H9 (cell line): ENCODE data around the gene CRYM. TPM values are rescaled to one million over a fixed set of nuclear protein-coding genes. Genes with fewer than 3 reads are reported as not detected.

Experiments
- DNase-seq: peaks from one replicate; pipeline ENCODE4 v3.0.0-alpha.2; 2017
- H2AFZ ChIP-seq: one replicate; pipeline ENCODE4 v1.6.1; 2013; ENCODE audit warnings: mild to moderate bottlenecking, low read length, control low read depth, moderate library complexity
- H2AK5ac ChIP-seq: 2 replicates; pipeline ENCODE4 v1.6.1; 2013; ENCODE audit warnings: low read length, control low read depth, mixed read lengths; ENCODE audit not compliant: insufficient read length
- H2BK120ac ChIP-seq: one replicate; pipeline ENCODE4 v1.6.1; 2013; ENCODE audit warnings: low read depth, mild to moderate bottlenecking, low read length, control low read depth, inconsistent platforms; ENCODE audit not compliant: poor library complexity, severe bottlenecking
- H2BK12ac ChIP-seq: 2 replicates; pipeline ENCODE4 v1.6.1; 2013; ENCODE audit warnings: low read length, control low read depth, mixed read lengths, low read depth; ENCODE audit not compliant: insufficient read length
- H2BK15ac ChIP-seq: 2 replicates; pipeline ENCODE4 v1.6.1; 2013; ENCODE audit warnings: low read depth, low read length, control low read depth
- H2BK20ac ChIP-seq: one replicate; pipeline ENCODE4 v1.6.1; 2013; ENCODE audit warnings: low read depth, mild to moderate bottlenecking, low read length, control low read depth, inconsistent platforms; ENCODE audit not compliant: poor library complexity, severe bottlenecking
- H2BK5ac ChIP-seq: 2 replicates; pipeline ENCODE4 v1.6.1; 2013; ENCODE audit warnings: low read length, control low read depth, mixed read lengths; ENCODE audit not compliant: insufficient read length
- H3K14ac ChIP-seq: 2 replicates; pipeline ENCODE4 v1.6.1; 2013; ENCODE audit warnings: low read length, control low read depth; ENCODE audit not compliant: insufficient read depth
- H3K18ac ChIP-seq: 2 replicates; pipeline ENCODE4 v1.6.1; 2013; ENCODE audit warnings: low read depth, mild to moderate bottlenecking, mixed read lengths, low read length, control low read depth; ENCODE audit not compliant: insufficient read length
- H3K23ac ChIP-seq: 2 replicates; pipeline ENCODE4 v1.6.1; 2013; ENCODE audit warnings: low read length, control low read depth, mixed read lengths, low read depth; ENCODE audit not compliant: insufficient read length
- H3K23me2 ChIP-seq: 2 replicates; pipeline ENCODE4 v1.6.1; 2013; ENCODE audit warnings: low read depth, mild to moderate bottlenecking, mixed read lengths, low read length, control low read depth; ENCODE audit not compliant: insufficient read length, poor library complexity, severe bottlenecking
- H3K27ac ChIP-seq: 2 replicates; pipeline ENCODE4 v1.5.1; 2013; ENCODE audit warnings: low read length, control low read depth, mixed read lengths, low read depth; ENCODE audit not compliant: insufficient read length
- H3K27me3 ChIP-seq: 2 replicates; pipeline ENCODE4 v1.6.1; 2013; ENCODE audit warnings: low read length, control low read depth, inconsistent platforms; ENCODE audit not compliant: insufficient read depth
- H3K4ac ChIP-seq: 2 replicates; pipeline ENCODE4 v1.6.1; 2013; ENCODE audit warnings: low read depth, mild to moderate bottlenecking, control low read depth, inconsistent platforms, low read length, moderate library complexity
- H3K4me1 ChIP-seq: 2 replicates; pipeline ENCODE4 v1.6.1; 2013; ENCODE audit warnings: low read length, control low read depth, inconsistent platforms; ENCODE audit not compliant: insufficient read depth
- H3K4me2 ChIP-seq: 2 replicates; pipeline ENCODE4 v1.6.1; 2013; ENCODE audit warnings: low read length, control low read depth, mixed read lengths; ENCODE audit not compliant: insufficient read length, insufficient read depth
- H3K56ac ChIP-seq: 2 replicates; pipeline ENCODE4 v1.6.1; 2013; ENCODE audit warnings: low read depth, mild to moderate bottlenecking, mixed read lengths, low read length, control low read depth; ENCODE audit not compliant: insufficient read length
- H3K79me1 ChIP-seq: 2 replicates; pipeline ENCODE4 v1.6.1; 2013; ENCODE audit warnings: low read depth, mild to moderate bottlenecking, moderate library complexity, low read length, control low read depth, inconsistent platforms; ENCODE audit not compliant: insufficient read depth, poor library complexity, severe bottlenecking
- H3K79me2 ChIP-seq: 2 replicates; pipeline ENCODE4 v1.6.1; 2013; ENCODE audit warnings: low read length, control low read depth, inconsistent platforms; ENCODE audit not compliant: insufficient read depth
- H3K9ac ChIP-seq: 2 replicates; pipeline ENCODE4 v1.6.1; 2013; ENCODE audit warnings: low read length, control low read depth, mixed read lengths; ENCODE audit not compliant: insufficient read length; ENCODE audit errors: extremely low read depth
- H3K9me3 ChIP-seq: one replicate; pipeline ENCODE4 v1.6.1; 2013; ENCODE audit warnings: low read depth, low read length, inconsistent platforms; ENCODE audit not compliant: control insufficient read depth
- H3T11ph ChIP-seq: one replicate; pipeline ENCODE4 v1.6.1; 2013; ENCODE audit warnings: mild to moderate bottlenecking, low read length, control low read depth, inconsistent platforms
- H4K20me1 ChIP-seq: one replicate; pipeline ENCODE4 v1.6.1; 2013; ENCODE audit not compliant: control insufficient read depth, insufficient read length, insufficient read depth
- H4K5ac ChIP-seq: 2 replicates; pipeline ENCODE4 v1.6.1; 2013; ENCODE audit warnings: low read depth, mild to moderate bottlenecking, mixed read lengths, low read length, control low read depth; ENCODE audit not compliant: insufficient read length
- H4K8ac ChIP-seq: replicated peaks from 2 replicates; pipeline ENCODE4 v1.6.1; 2013; ENCODE audit warnings: low read length, control low read depth, mixed read lengths, low read depth; ENCODE audit not compliant: insufficient read length
- H4K91ac ChIP-seq: 2 replicates; pipeline ENCODE4 v1.6.1; 2013; ENCODE audit warnings: low read depth, mild to moderate bottlenecking, moderate library complexity, mixed read lengths, low read length, control low read depth; ENCODE audit not compliant: insufficient read length
- H3K27ac Mint-ChIP-seq, 3 experiments: 2 replicates in 2 of 3; 3 replicates in 1 of 3; pipeline ENCODE4 v1.8.0; 2020 to 2021; ENCODE audit warnings: mixed read lengths in 3 of 3, mild to moderate bottlenecking in 1 of 3, moderate library complexity in 1 of 3
- H3K27me3 Mint-ChIP-seq: 2 replicates; pipeline ENCODE4 v1.8.0; 2021; ENCODE audit warnings: low read depth, mild to moderate bottlenecking, moderate library complexity, mixed read lengths
- H3K36me3 Mint-ChIP-seq, 3 experiments: 2 replicates in 2 of 3; 3 replicates in 1 of 3; pipeline ENCODE4 v1.8.0; 2020 to 2021; ENCODE audit warnings: low read depth in 3 of 3, mixed read lengths in 3 of 3; ENCODE audit not compliant: insufficient read depth in 1 of 3
- H3K4me1 Mint-ChIP-seq, 2 experiments: 2 replicates each; pipeline ENCODE4 v1.8.0; 2020; ENCODE audit warnings: mixed read lengths in 2 of 2
- H3K4me3 Mint-ChIP-seq, 2 experiments: 2 replicates in 1 of 2; 3 replicates in 1 of 2; pipeline ENCODE4 v1.8.0; 2020 to 2021; ENCODE audit warnings: mild to moderate bottlenecking in 2 of 2, mixed read lengths in 2 of 2, moderate library complexity in 1 of 2
- H3K9me3 Mint-ChIP-seq, 2 experiments: 2 replicates in 1 of 2; 3 replicates in 1 of 2; pipeline ENCODE4 v1.8.0; 2020; ENCODE audit warnings: mild to moderate bottlenecking in 2 of 2, mixed read lengths in 2 of 2, moderate library complexity in 1 of 2
- WGBS: extraction: QIAGEN DNeasy Blood & Tissue Kit; methylation state at CpG from one replicate; pipeline ENCODE4 v1.1.7; 2013; ENCODE audit warnings: missing lambda C conversion rate, low lambda C conversion rate, mixed read lengths; ENCODE audit not compliant: insufficient read length; ENCODE audit errors: extremely low coverage; 5-methylcytosine and 5-hydroxymethylcytosine counted together
- total RNA-seq: library from RNA; stranded (reverse); gene quantifications from 2 replicates; pipeline ENCODE4 v1.2.1, GENCODE V29; 2021
- TF ChIP-seq, protein P1 (sequence below): fragments of 200-600 bp; sonication (generic); conservative IDR thresholded peaks from 3 replicates; pipeline ENCODE4 v1.8.0; 2021; ENCODE audit warnings: antibody characterized with exemption, mild to moderate bottlenecking

Gene CRYM
- total RNA-seq, 1 experiment from 2014 or later, result 17.8 TPM

GRCh38 chr16:21256636-21257035 lies 21.5 kb downstream of the CRYM start:
- Histone ChIP-seq H3K79me2 (no peaks in the 10 kb centered on the region), H3K4me1 (no peaks in the 10 kb centered on the region), H2AFZ (no peak overlapping the region), H2BK12ac (no peak overlapping the region), H2BK5ac (no peak overlapping the region), H3T11ph (no peak overlapping the region), H4K8ac (no peak overlapping the region), H3K18ac (no peak overlapping the region), H2AK5ac (no peak overlapping the region), H3K23ac (no peak overlapping the region), H2BK20ac (no peak overlapping the region), H3K4me2 (no peak overlapping the region), H3K56ac (no peak overlapping the region), H3K27me3 (no peaks in the 10 kb centered on the region), H2BK120ac (no peak overlapping the region), H3K79me1 (no peaks in the 10 kb centered on the region), H4K20me1 (no peaks in the 10 kb centered on the region), H3K9ac (no peak overlapping the region), H3K4ac (no peak overlapping the region), H3K27ac (no peak overlapping the region), H3K9me3 (no peaks in the 10 kb centered on the region), H3K14ac (no peak overlapping the region), H4K91ac (no peak overlapping the region), H2BK15ac (no peak overlapping the region), H4K5ac (no peak overlapping the region), H3K23me2 (no peaks in the 10 kb centered on the region)
- no CpG with 5 or more reads among the region's 2 CpGs for WGBS
- H3K27me3 Mint-ChIP-seq, result no peaks in the 10 kb centered on the region
- no peak overlapping the region for H3K4me3 Mint-ChIP-seq
- no peak overlapping the region for H3K27ac Mint-ChIP-seq
- DNase-seq, result no peak
- H3K4me1 Mint-ChIP-seq, result 0 out of 4 replicates have a peak, but pooled peaks cover 0 to 2% of the 10 kb centered on the region in 2 experiments
- peaks cover 0 to 5% (median 3%) of the 10 kb centered on the region in 3 experiments; a peak in 3 of 7 replicates for H3K36me3 Mint-ChIP-seq
- TF ChIP-seq, protein P1, sequence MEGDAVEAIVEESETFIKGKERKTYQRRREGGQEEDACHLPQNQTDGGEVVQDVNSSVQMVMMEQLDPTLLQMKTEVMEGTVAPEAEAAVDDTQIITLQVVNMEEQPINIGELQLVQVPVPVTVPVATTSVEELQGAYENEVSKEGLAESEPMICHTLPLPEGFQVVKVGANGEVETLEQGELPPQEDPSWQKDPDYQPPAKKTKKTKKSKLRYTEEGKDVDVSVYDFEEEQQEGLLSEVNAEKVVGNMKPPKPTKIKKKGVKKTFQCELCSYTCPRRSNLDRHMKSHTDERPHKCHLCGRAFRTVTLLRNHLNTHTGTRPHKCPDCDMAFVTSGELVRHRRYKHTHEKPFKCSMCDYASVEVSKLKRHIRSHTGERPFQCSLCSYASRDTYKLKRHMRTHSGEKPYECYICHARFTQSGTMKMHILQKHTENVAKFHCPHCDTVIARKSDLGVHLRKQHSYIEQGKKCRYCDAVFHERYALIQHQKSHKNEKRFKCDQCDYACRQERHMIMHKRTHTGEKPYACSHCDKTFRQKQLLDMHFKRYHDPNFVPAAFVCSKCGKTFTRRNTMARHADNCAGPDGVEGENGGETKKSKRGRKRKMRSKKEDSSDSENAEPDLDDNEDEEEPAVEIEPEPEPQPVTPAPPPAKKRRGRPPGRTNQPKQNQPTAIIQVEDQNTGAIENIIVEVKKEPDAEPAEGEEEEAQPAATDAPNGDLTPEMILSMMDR, result no peak
- H3K9me3 Mint-ChIP-seq, result no peaks in the 10 kb centered on the region; a peak in 1 of 5 replicates
